NCI-H2081 treated with DMSO at 0.1 percent for 48 hours (cell line): ENCODE measurements around the gene SNIP1.
"Not testable (repeated sequence)": the region's sequence is repeated elsewhere in the genome, so short reads cannot be mapped to it uniquely, and the experiment has no call there.

ENCODE experiments used
- DNase-seq: peaks from one replicate; lab custom pipeline; 2025; lab: John Stamatoyannopoulos, UW

The SNIP1 gene

GRCh38 chr1:37513795-37514349 lies 40.2 kb downstream of the SNIP1 start:
- DNase-seq: no peak

DNA sequence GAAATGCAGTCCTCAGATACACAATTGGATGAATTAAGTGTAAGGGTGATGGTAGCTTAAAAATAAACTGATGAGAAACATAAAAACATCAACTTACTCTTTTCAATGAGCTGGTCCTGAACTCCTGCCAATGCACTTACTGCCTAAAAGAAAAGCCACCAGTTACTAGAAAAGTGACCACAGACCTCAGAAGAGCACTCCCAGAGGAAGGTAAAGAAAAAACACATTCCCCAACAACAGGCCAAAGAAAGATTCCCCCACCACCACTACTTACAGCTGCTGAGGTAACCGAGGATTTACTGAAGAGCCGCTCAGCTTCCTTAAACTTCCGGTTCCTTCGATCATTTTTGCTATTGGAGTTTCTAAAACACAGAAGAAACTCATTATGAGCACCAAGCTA lies 44.9 kb downstream of the SNIP1 start:
- no peak for DNase-seq

DNA sequence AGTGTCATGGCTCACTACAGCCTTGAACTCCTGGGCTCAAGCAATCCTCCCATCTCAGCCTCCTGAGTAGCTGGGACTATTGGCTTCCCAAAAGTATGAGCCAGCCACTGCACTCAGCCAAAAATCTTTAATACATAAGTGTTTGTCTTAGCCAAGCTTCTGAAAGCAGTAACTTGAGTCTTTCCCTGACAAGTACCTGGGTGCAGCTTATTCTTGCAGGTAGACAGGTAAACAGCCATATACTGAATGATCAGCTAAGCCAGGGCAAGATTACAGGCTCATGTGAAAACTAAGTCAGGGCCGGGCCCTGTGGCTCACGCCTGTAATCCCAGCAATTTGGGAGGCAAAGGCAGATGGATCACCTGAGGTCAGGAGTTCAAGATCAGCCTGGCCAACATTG lies 47.4 kb downstream of the SNIP1 start:
- DNase-seq: no peak

DNA sequence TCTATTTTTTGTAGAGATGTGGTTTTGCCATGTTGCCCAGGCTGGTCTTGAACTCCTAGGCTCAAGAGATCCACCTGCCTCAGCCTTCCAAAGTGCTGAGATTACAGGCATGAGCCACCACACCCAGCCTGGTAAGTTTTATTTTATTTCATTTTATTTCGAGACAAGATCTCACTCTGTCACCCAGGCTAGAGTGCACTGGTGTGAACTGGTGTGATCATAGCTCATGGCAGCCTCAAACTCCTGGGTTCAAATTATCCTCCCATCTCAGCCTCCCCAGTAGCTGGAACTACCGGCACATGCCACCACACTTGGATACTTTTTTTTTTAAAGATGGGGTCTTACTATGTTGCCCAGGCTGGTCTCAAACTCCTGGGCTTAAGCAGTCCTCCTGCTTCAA lies 51.3 kb downstream of the SNIP1 start:
- DNase-seq: not testable (repeated sequence)

DNA sequence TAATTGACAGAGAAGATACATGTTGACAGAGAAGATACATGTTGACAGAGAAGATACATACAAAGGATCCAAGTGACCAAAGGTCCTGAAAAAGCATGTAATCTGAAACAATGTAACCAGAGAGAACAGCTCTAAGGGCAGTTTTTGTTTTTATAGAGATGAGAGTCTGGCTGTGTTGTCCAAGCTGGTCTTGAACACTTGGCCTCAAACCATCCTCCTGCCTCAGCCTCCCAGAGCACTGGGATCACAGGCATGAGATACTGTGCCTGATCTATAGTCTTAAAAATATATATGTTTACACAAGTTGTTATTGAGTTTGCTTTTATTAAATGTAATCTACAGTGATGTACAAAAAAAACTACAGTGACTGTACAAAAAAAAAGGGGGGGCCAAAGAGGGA lies 52.0 kb downstream of the SNIP1 start:
- no peak for DNase-seq

DNA sequence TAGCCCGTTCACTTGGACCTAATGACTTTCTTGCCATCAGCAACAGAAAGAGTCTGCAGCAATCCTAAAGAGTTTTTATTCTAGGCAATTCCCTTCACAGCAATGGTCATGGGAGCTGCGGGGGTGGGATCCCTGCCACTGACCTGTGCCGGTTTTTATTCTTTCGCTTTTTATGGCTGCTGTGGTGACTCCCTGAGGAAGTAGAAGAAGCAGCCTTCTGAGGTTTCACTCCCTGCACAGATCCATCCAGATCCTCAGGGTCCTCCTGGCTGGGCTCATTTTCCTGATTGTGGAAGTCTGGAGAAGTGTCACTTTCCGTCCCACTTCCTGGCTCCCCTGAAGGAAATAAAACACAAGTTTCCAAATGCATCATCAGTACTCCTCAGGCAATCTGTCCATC lies 52.4 kb downstream of the SNIP1 start:
- no peak for DNase-seq

- DNase-seq: peak; percentile 51
Observed at GRCh38 chr1:37498872-37499617, 55.0 kb downstream of the SNIP1 start.

DNA sequence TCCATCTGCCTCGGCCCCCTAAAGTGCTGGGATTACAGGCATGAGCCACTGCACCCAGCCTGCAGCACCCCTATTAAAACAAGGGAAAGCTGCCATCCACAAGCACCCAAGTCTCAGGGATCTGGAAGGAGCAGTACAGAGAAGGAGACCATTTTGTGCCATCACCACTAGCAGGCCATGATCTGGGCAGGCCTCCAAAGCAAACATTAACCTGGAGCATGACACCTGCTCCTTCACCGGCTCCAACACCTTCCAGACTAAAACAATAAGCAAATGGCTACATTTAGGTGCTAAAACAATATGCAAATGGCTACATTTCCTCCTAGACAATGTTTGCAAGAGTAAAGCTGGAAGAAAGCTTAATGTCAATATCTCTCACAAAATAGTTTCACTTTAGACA lies 56.3 kb downstream of the SNIP1 start:
- DNase-seq: peak; percentile 80

DNA sequence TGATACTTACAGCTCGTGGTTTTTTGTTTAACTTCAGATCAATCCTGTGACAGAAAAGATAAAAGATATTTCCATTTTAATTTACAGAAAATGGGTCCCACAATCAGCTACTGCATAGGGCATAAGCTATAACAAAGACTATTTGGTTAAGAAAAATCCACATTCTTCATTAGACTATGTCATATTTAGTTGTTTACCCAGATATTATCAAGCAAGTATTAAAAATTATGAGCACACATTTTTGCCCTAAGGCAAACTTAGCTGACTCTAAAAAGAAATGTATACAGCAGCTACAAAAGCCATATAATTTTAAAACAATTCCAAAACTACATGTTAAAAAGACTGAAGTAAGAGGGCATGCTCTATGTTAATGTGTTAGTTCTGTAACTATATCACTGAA lies 58.2 kb downstream of the SNIP1 start:
- no peak for DNase-seq

DNA sequence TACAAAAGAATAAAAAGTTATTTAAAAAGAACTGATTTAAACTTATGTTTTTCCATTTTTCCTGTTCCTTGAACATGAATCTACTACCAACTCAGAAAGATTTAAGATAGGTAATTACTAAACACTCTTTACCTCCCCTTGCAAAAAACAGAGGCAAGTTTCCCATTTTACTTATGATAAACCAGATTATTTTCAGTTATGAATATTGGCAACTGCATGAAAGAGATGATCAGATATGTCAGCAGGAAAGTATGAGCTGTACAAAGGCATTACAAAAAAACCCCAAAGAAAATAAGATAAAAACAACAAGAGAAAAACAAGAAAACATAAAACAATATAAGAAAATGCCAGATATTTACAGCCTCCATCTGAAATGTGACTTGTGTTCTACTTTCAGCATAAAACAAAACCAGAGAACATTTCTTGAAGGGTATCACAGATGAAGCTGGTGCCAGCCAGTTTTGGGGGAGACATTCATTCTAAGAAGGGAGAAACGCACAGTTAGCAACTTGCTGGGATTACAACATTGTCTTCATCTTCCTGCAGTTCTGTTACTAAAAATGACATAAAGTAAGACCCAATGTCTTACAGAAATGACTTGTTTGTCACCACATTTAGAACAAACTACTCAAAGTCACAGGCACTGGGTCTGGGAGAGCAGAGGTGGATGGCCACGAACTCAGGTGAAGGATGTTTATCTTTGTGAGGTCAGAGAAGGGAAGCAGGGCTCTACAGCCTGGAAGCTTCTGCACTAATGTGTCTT lies 60.6 kb downstream of the SNIP1 start:
- DNase-seq: no peak

DNA sequence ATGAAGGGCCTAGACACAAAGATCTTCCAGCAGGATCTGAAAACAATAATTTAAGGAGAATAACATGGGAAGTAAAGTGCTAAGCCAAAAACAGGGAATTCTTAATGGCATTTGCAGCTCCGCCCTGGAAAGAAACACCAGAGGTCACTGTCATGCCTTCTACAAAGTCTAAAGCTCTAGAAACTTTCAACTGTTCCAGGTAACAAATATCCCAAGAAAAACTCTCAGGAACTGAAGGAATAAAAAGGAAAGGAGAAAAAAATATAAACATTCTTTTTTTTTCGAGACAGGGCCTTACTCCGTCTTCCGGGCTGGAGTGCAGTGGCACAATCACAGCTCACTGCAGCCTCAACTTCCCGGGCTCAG lies 66.5 kb downstream of the SNIP1 start:
- DNase-seq: no peak

- DNase-seq: no peak
Observed at GRCh38 chr1:37486680-37487618, 67.1 kb downstream of the SNIP1 start.

DNA sequence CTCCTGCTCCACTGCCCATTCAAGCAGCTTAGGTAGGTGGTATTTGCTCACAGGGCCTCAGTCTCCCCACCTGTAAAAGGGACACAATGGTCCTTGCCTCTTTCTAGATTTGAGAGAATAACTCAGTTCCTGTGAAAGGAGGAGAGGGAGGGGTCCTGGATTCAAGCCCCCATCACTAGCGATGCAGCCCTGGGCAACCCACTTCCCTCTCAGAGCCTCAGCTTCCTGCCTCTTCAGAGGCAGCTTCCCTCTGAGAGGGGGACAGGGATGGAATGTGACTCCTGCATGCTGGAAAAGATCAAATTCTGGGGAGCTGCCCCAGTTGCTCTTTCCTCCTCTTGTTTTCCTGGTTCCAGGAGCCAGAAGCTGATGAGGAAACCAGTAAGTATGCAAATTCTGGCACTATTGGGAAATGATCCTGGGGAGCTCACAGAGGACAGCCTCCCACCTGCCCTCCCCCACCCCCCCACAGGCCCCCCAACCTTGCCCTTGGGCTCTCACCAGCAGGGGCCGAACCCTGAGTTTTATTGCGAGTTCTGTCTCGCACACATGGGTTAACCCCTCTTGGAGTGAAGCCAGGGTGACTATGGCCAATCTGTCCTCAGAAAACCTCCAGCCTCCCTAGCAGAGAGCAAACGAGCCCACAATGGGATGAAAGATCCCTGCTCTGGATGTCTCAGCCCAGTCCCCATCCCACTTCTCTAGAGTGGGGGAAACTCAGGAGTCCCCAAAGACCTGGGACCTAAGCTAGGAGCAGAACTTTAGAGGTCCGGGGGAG lies 68.0 kb downstream of the SNIP1 start:
- DNase-seq: no peak
